ENCODE data around the gene ZSWIM9.

Gene ZSWIM9

DNA sequence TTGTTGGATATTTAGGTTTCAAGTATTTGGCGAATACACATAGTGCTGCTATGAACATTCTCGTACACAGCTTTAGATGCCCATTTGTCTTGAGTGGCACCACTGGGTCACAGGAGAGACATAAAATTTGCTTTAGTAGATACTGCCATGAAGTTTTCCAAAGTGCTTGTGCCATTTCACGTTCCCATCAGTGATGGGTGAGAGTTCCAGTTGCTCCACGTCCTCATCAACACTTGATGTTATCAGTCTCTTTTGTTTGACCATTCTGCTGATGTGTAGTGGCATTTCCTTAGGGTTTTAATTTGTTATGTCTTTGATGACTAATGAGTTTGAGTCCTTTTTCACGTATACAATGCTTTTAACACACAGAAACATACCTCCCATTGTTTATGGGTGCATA lies 11.0 kb downstream of the ZSWIM9 start:
- H3K27me3 ChIP-seq (ENCODE audit: control insufficient read depth, insufficient read depth, low read length): no peaks in the 10 kb centered on the region
- no peak overlapping the region for H3K9ac ChIP-seq (ENCODE audit: low read length)
- H3K9me3 ChIP-seq (ENCODE audit: control insufficient read depth, low read length): no peaks in the 10 kb centered on the region
- H3K4me3 ChIP-seq (ENCODE audit: low read length): no peak overlapping the region
- H3K4me1 ChIP-seq (ENCODE audit: control insufficient read depth, insufficient read depth, low read length): no peaks in the 10 kb centered on the region
- no peaks in the 10 kb centered on the region for H3K36me3 ChIP-seq (ENCODE audit: control insufficient read depth, insufficient read depth, low read length)

DNA sequence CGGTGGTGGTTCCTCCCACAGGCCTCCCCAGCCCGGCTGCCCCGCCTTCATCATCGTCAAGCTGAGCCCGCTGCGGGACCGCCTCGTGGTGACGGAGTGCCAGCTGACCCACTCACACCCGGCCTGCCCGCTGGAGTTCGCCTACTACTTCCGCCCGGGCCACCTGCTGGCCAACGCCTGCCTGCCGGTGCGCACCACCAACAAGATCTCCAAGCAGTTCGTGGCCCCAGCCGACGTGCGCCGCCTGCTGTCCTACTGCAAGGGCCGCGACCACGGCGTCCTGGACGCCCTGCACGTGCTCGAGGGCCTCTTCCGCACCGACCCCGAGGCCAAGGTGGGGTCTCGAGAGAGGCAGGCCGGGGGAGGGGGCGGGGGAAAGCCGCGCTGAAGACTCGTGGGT lies 12.0 kb downstream of the ZSWIM9 start:
- Histone ChIP-seq H3K9me3 (ENCODE audit: control insufficient read depth, low read length) (no peaks in the 10 kb centered on the region), H3K36me3 (ENCODE audit: control insufficient read depth, insufficient read depth, low read length) (no peaks in the 10 kb centered on the region), H3K9ac (ENCODE audit: low read length) (no peak overlapping the region), H3K4me3 (ENCODE audit: low read length) (no peak overlapping the region), H3K4me1 (ENCODE audit: control insufficient read depth, insufficient read depth, low read length) (no peaks in the 10 kb centered on the region), H3K27me3 (ENCODE audit: control insufficient read depth, insufficient read depth, low read length) (no peaks in the 10 kb centered on the region)

GRCh38 chr19:48183356-48183755 lies 12.9 kb downstream of the ZSWIM9 start:
- H3K36me3 ChIP-seq (ENCODE audit: control insufficient read depth, insufficient read depth, low read length): no peaks in the 10 kb centered on the region
- H3K27me3 ChIP-seq (ENCODE audit: control insufficient read depth, insufficient read depth, low read length): no peaks in the 10 kb centered on the region
- H3K9me3 ChIP-seq (ENCODE audit: control insufficient read depth, low read length): no peaks in the 10 kb centered on the region
- H3K9ac ChIP-seq (ENCODE audit: low read length): no peak overlapping the region
- no peak overlapping the region for H3K4me3 ChIP-seq (ENCODE audit: low read length)
- H3K4me1 ChIP-seq (ENCODE audit: control insufficient read depth, insufficient read depth, low read length): no peaks in the 10 kb centered on the region

DNA sequence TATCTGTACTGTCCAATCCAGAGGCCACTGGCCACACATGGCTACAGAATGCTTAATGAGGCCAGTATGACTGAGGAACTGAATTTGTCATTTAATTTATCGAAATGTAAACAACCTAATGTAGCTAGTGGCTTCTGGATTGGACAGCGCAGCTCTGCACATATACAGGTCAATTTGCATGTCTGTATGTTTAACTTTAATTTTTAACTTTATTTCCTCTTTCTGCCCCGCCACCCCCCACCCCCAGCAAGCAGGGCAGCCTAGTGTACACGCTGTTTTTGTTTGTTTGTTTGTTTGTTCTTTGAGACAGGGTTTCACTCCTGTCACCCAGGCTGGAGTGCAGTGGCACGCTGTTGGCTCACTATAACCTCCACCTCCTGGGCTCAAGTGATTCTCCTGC lies 15.5 kb downstream of the ZSWIM9 start:
- Histone ChIP-seq H3K9ac (ENCODE audit: low read length) (no peak overlapping the region), H3K36me3 (ENCODE audit: control insufficient read depth, insufficient read depth, low read length) (no peaks in the 10 kb centered on the region), H3K9me3 (ENCODE audit: control insufficient read depth, low read length) (no peaks in the 10 kb centered on the region), H3K4me3 (ENCODE audit: low read length) (no peak overlapping the region), H3K27me3 (ENCODE audit: control insufficient read depth, insufficient read depth, low read length) (no peaks in the 10 kb centered on the region), H3K4me1 (ENCODE audit: control insufficient read depth, insufficient read depth, low read length) (peaks cover 4% of the 10 kb centered on the region)

DNA sequence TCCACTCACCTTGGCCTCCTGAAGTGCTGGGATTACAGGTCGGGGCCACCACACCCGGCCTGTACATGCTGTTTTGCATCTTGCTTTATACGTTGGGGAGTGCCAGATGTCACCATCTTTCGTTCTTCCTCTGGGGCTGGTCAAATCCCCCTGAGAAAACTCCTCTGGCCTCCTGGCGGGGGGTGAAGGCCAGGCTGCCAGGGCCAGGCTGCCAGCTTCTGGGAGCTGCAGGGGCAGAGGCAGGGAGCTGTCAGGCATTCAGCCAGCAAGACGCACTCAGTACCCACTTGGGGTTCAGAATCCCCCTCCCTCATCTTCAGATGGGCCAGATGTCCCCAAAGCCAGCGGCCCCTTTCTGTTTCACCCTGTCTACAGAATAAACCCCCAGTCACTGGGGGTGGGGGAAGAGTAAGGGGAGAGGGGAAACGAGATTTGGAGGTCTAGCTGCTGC lies 16.1 kb downstream of the ZSWIM9 start:
- Histone ChIP-seq H3K4me3 (ENCODE audit: low read length) (no peak overlapping the region), H3K36me3 (ENCODE audit: control insufficient read depth, insufficient read depth, low read length) (no peaks in the 10 kb centered on the region), H3K4me1 (ENCODE audit: control insufficient read depth, insufficient read depth, low read length) (peaks cover 4% of the 10 kb centered on the region), H3K9me3 (ENCODE audit: control insufficient read depth, low read length) (no peaks in the 10 kb centered on the region), H3K9ac (ENCODE audit: low read length) (no peak overlapping the region), H3K27me3 (ENCODE audit: control insufficient read depth, insufficient read depth, low read length) (no peaks in the 10 kb centered on the region)

DNA sequence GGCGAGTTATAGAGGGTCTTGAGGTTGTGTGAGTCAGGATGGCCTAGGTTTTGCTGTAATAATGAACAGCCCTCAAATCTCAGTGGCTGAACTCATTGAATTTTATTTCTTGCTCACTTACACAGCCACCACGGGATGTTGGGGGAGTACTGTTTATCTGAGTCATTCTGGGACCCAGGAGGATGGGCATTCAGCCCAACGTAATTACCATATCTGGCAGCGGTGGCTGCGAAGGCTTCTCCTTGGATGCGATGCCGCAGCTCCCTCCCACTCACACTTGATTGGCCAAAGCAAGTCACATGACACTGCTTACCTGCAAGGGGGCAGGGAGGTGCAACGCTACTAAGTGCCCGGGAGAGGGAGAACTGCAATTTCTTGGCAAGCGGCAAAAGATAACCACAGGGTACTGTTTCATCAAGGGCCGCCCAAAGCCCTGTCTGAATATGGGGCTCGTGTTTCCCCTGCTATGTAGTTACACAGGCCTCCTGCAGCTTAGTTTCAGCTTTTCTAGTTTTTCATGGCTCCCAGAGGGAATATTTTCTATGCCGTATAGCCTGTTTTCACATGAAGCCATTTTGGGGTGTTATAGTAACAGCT lies 19.9 kb downstream of the ZSWIM9 start:
- no peaks in the 10 kb centered on the region for H3K9me3 ChIP-seq (ENCODE audit: control insufficient read depth, low read length)
- H3K4me1 ChIP-seq (ENCODE audit: control insufficient read depth, insufficient read depth, low read length): peaks cover 4% of the 10 kb centered on the region
- no peak overlapping the region for H3K9ac ChIP-seq (ENCODE audit: low read length)
- H3K4me3 ChIP-seq (ENCODE audit: low read length): no peak overlapping the region
- H3K27me3 ChIP-seq (ENCODE audit: control insufficient read depth, insufficient read depth, low read length): no peaks in the 10 kb centered on the region
- no peaks in the 10 kb centered on the region for H3K36me3 ChIP-seq (ENCODE audit: control insufficient read depth, insufficient read depth, low read length)

- Histone ChIP-seq H3K4me3 (ENCODE audit: low read length) (no peak overlapping the region), H3K9ac (ENCODE audit: low read length) (no peak overlapping the region), H3K9me3 (ENCODE audit: control insufficient read depth, low read length) (no peaks in the 10 kb centered on the region), H3K27me3 (ENCODE audit: control insufficient read depth, insufficient read depth, low read length) (no peaks in the 10 kb centered on the region), H3K4me1 (ENCODE audit: control insufficient read depth, insufficient read depth, low read length) (peaks cover 4% of the 10 kb centered on the region), H3K36me3 (ENCODE audit: control insufficient read depth, insufficient read depth, low read length) (no peaks in the 10 kb centered on the region)
Observed at GRCh38 chr19:48190885-48191284, 20.4 kb downstream of the ZSWIM9 start.

GRCh38 chr19:48192750-48193149 lies 22.3 kb downstream of the ZSWIM9 start:
- Histone ChIP-seq H3K27me3 (ENCODE audit: control insufficient read depth, insufficient read depth, low read length) (no peaks in the 10 kb centered on the region), H3K9ac (ENCODE audit: low read length) (no peak overlapping the region), H3K36me3 (ENCODE audit: control insufficient read depth, insufficient read depth, low read length) (no peaks in the 10 kb centered on the region), H3K4me1 (ENCODE audit: control insufficient read depth, insufficient read depth, low read length) (peaks cover 4% of the 10 kb centered on the region), H3K4me3 (ENCODE audit: low read length) (no peak overlapping the region), H3K9me3 (ENCODE audit: control insufficient read depth, low read length) (no peaks in the 10 kb centered on the region)

- Histone ChIP-seq H3K9me3 (ENCODE audit: control insufficient read depth, low read length) (no peaks in the 10 kb centered on the region), H3K4me1 (ENCODE audit: control insufficient read depth, insufficient read depth, low read length) (peaks cover 4% of the 10 kb centered on the region), H3K27me3 (ENCODE audit: control insufficient read depth, insufficient read depth, low read length) (no peaks in the 10 kb centered on the region), H3K9ac (ENCODE audit: low read length) (no peak overlapping the region), H3K36me3 (ENCODE audit: control insufficient read depth, insufficient read depth, low read length) (no peaks in the 10 kb centered on the region), H3K4me3 (ENCODE audit: low read length) (no peak overlapping the region)
Observed at GRCh38 chr19:48194041-48194843, 23.8 kb downstream of the ZSWIM9 start.

- peaks cover 3% of the 10 kb centered on the region for H3K4me1 ChIP-seq (ENCODE audit: control insufficient read depth, insufficient read depth, low read length)
- H3K36me3 ChIP-seq (ENCODE audit: control insufficient read depth, insufficient read depth, low read length): no peaks in the 10 kb centered on the region
- no peak overlapping the region for H3K9ac ChIP-seq (ENCODE audit: low read length)
- H3K4me3 ChIP-seq (ENCODE audit: low read length): no peak overlapping the region
- H3K9me3 ChIP-seq (ENCODE audit: control insufficient read depth, low read length): no peaks in the 10 kb centered on the region
- no peaks in the 10 kb centered on the region for H3K27me3 ChIP-seq (ENCODE audit: control insufficient read depth, insufficient read depth, low read length)
Observed at GRCh38 chr19:48194844-48195830, 24.7 kb downstream of the ZSWIM9 start.

- H3K4me1 ChIP-seq (ENCODE audit: control insufficient read depth, insufficient read depth, low read length): no peaks in the 10 kb centered on the region
- no peaks in the 10 kb centered on the region for H3K9me3 ChIP-seq (ENCODE audit: control insufficient read depth, low read length)
- H3K36me3 ChIP-seq (ENCODE audit: control insufficient read depth, insufficient read depth, low read length): no peaks in the 10 kb centered on the region
- no peaks in the 10 kb centered on the region for H3K27me3 ChIP-seq (ENCODE audit: control insufficient read depth, insufficient read depth, low read length)
- H3K4me3 ChIP-seq (ENCODE audit: low read length): no peak overlapping the region
- no peak overlapping the region for H3K9ac ChIP-seq (ENCODE audit: low read length)
Observed at GRCh38 chr19:48196321-48196763, 25.9 kb downstream of the ZSWIM9 start.

Data from mucosa of stomach (tissue), 1 donor.